ENCODE data around the gene INO80E. TPM values are rescaled to one million over a fixed set of nuclear protein-coding genes. Genes with fewer than 3 reads are reported as not detected.
A peak's percentile ranks its signal among the peaks of the same experiment; 100 is the strongest.

INO80E gene
- total RNA-seq, 1 experiment from 2014 or later: 97.4 TPM

DNA sequence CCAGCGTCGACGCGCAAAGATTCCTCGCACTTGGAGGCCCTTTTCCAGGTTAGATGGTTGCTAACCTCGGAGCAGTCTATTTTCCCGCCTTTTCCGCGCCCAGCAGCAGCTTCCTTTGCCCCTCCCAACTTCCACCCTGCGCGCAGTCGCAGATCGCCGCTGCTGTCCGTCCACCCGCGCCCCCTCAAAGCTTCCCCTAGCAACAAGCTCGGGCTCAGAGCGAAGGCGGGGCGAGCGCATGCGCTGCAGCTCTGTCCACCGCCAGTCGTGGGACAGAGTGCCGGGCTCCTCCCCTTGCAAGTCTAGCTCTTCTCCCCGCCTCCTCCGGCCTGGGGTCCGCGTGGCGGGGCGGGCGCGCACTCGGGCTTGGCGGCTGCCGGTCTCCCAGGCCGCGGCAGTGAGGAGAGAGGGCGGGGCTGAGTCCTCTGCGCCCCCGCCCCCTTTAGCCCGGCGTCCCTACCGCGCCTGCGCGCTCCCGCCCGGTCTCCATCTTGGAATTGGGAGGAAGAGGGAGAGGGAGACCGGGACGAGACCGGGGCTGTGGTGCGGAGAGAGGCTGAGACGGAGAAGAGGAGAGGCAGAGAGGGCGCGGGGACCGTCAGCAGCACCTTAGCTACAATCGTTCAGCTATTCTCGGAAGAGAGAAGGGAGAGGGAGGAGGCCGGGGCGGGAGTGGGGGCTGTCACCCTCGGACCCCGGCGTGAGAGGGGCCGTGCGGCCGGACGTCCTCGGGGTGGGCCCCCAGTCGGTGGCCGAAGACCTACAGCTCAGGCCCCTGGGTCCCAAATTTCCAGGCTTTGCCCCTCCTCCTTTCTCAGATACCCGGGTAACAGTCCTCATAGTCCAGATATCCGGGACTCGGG lies 22.4 kb upstream of the INO80E start, which contains the start of gene TAOK2:
Gene TAOK2, plus strand, starts transcription at position 485 of the 863 bp plus-strand sequence. CDS start 3,905 bp downstream, outside the sequence.
- Histone ChIP-seq H3K4me3 (peak within 1 kb of the TSS; percentile 72), H3K9me3 (peaks cover 6% of the 10 kb centered on the region), H3K36me3 (peaks cover 36% of the 10 kb centered on the region), H3K27me3 (no peaks in the 10 kb centered on the region)
- peak; percentile 100 for DNase-seq

DNA sequence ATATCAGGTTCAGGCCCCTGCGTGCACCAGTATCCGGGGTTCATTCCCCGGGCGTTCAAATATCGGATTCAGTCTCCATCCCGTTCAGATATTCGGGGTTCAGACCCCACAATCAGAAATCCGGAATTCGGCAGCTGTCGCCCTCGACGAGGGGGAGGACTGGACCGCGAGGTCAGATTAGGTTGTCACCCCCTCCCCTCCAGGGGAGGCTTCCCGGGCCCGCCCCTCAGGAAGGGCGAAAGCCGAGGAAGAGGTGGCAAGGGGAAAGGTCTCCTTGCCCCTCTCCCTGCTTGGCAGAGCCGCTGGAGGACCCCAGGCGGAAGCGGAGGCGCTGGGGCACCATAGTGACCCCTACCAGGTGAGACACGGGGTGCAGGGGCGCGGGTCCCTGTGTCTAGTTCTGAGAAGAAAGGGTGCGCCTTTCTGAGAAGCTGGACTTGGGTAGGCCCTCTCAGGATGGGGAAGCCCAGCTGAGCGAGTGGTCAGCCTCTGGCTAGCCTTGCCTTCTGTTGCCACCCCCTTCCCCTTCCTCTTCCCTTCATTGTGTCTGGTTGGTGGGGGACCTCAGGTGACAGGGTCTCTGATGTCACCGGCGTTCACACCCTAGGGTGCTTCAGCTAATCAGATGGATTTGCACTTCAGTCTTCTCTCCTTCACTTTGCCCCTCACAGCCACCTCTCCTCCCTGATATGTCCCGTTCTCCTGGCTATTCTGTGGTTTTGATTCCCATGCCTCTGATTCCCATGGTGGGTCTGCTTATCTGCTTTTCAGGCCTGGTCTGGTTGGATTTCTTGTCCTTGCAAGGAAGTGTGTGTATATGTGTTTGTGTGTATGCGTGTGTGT lies 21.5 kb upstream of the INO80E start:
- H3K9me3 ChIP-seq: peaks cover 6% of the 10 kb centered on the region
- DNase-seq: no peak
- H3K27me3 ChIP-seq: no peaks in the 10 kb centered on the region
- peaks cover 45% of the 10 kb centered on the region for H3K36me3 ChIP-seq
- peak overlapping the region; percentile 72 for H3K4me3 ChIP-seq

DNA sequence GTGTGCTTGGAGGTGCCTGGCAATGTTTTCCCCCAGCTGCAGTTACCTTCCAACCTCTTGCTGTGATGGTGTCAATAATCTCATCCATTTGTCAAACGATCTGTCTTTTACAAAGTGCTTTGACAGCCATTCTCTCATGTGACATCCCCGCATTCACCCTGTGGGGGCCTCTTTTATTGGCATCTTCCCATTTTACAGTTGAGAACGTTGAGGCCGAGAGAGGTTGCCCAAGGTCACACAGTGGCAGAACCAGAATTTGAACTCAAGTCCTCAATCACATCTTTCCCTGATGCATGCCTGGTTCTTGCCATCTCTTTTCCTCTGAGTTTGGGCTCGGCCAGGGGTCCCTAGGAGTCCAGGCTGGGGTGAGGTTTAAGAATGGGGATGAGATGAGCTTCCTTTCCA lies 20.9 kb upstream of the INO80E start:
- peaks cover 51% of the 10 kb centered on the region for H3K36me3 ChIP-seq
- DNase-seq: no peak
- H3K9me3 ChIP-seq: peaks cover 6% of the 10 kb centered on the region
- peak overlapping the region; percentile 72 for H3K4me3 ChIP-seq
- H3K27me3 ChIP-seq: no peaks in the 10 kb centered on the region

DNA sequence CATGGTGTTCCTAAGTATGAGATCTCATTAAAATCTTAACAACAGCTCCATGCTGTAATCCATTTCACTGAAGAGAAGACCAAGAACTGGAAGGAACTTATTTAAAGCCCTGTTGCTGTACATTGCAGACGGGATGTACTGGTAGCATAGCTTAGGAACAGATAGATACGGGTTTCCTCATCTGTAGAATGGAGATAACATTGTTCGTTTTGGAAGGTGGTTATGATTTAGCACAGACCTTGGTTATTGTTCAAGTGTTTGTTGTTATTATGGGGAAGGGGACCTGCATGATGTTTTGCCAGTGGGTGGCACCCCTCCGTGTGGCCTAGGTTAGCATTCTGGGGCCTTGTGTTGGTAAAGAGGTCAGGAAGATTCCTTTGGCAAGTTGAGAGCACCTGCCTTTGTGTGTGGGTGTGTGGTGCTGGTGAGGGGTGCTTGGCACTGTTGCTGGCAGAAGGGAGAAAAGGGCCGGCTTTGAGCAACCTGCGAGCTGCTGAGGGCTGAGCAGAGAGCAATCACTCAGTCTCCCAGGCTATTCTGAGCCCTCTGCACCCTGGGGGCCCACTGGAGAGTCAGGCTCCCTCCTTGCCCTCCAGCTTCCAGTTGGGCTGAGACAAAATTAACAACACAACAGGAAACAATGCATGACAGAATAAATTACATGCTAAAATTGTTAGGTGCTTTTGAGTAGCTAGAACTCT lies 20.1 kb upstream of the INO80E start:
- peaks cover 6% of the 10 kb centered on the region for H3K9me3 ChIP-seq
- H3K27me3 ChIP-seq: no peaks in the 10 kb centered on the region
- DNase-seq: no peak
- peaks cover 60% of the 10 kb centered on the region for H3K36me3 ChIP-seq
- H3K4me3 ChIP-seq: peak overlapping the region; percentile 72

DNA sequence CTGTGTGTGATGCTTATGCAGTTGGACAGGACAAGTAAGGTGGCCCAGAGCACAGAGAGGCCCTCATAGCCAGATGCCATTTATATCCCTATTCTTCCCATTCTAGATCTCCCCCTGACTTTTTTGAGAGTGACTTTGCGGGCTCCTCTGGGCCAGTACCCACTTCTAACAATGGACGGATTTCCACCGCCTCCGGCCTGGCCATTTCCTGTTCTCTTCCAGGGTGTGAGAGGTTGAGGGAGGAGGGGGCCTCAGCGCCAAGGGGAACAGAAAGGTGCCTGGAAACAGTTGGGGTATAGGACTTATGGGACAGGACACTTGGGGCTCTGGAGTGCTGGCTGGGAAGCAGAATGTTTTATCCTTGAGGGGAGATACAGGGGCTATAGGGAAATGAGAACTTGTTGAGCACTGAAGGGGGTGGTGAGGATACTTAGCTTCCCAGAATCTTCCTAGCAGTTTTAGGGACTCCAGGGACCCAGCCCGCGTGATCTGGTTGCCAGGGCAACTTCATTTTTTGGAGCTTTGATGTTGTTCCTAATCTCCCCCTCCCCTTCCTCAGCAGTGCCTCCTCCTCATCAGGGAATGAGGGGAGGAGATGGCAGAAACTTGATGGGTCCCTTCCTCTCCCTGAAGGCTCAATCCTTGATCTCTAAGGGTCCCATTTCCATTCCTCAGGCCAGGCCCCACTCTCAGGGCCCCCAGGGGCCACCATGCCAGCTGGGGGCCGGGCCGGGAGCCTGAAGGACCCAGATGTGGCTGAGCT lies 18.8 kb upstream of the INO80E start:
- H3K27me3 ChIP-seq: no peaks in the 10 kb centered on the region
- H3K9me3 ChIP-seq: peaks cover 6% of the 10 kb centered on the region
- no peak overlapping the region for H3K4me3 ChIP-seq
- peaks cover 67% of the 10 kb centered on the region for H3K36me3 ChIP-seq
- no peak for DNase-seq

DNA sequence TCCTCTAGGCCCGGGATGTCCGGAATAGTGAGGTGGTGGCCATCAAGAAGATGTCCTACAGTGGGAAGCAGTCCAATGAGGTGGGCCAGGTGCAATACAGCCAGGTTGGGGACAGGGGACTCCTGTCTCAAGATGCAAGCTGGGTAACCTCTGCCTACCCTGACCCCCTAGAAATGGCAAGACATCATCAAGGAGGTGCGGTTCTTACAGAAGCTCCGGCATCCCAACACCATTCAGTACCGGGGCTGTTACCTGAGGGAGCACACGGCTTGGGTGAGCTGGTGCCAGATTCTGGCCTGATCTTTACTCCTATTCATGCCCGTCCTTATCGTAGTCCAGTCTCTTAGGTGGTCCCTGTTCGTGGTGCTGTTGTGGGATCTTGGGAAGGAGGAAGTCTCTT lies 18.0 kb upstream of the INO80E start:
- Histone ChIP-seq H3K9me3 (peaks cover 2% of the 10 kb centered on the region), H3K36me3 (peaks cover 67% of the 10 kb centered on the region), H3K4me3 (no peak overlapping the region), H3K27me3 (no peaks in the 10 kb centered on the region)
- no peak for DNase-seq

DNA sequence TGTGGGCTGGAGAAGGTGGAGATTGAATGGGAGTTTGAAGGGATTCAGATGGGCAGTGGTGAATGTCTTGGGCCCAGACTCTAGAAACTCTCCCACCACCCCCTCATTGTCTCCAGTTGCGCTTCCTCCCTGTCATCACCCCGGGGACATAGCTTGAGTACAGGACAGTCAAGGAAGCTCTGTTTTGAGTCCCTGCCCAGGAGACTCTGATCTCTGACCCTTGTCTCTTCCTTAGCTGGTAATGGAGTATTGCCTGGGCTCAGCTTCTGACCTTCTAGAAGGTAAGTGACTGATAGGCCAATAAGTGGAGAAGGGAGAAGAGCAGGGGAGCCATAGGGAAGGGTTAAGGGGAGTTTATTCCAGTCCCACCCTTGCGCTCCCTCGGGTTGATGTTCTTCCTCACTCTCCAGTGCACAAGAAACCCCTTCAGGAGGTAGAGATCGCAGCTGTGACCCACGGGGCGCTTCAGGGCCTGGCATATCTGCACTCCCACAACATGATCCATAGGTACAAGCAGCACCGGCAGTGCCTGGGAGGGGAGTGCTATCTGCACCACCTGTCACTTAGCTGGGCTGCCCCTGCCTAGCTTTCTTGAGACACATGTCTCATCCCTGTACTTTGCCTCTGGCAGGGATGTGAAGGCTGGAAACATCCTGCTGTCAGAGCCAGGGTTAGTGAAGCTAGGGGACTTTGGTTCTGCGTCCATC lies 17.3 kb upstream of the INO80E start:
- no peak for DNase-seq
- Histone ChIP-seq H3K9me3 (no peaks in the 10 kb centered on the region), H3K27me3 (no peaks in the 10 kb centered on the region), H3K4me3 (no peak overlapping the region), H3K36me3 (peaks cover 71% of the 10 kb centered on the region)

DNA sequence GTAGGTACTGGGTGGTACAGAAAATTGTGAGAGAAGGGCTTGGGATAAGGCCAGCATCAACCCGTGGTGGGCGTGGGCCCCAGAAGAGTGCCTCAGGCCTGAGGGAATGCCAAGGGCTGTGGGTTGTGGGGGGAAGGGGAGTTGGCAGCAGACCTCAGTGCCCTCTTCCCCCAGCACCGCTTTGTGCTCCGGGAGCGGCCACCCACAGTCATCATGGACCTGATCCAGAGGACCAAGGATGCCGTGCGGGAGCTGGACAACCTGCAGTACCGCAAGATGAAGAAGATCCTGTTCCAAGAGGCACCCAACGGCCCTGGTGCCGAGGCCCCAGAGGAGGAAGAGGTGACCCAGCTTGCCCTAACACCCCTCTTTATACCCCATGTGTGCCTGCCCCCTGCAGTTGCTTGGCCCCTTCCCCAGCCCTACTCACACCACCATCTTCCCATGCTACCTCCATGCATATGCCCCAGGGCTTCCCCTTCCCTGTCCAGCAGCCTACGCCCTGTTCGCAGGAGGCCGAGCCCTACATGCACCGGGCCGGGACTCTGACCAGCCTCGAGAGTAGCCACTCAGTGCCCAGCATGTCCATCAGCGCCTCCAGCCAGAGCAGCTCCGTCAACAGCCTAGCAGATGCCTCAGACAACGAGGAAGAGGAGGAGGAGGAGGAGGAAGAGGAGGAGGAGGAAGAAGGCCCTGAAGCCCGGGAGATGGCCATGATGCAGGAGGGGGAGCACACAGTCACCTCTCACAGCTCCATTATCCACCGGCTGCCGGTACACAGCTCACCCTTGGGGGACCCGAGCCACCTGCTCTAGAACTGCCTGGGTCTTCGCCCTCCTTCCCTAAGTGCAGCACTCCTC lies 13.3 kb upstream of the INO80E start:
- Histone ChIP-seq H3K4me3 (no peak overlapping the region), H3K9me3 (no peaks in the 10 kb centered on the region), H3K36me3 (peaks cover 93% of the 10 kb centered on the region), H3K27me3 (no peaks in the 10 kb centered on the region)
- DNase-seq: no peak

DNA sequence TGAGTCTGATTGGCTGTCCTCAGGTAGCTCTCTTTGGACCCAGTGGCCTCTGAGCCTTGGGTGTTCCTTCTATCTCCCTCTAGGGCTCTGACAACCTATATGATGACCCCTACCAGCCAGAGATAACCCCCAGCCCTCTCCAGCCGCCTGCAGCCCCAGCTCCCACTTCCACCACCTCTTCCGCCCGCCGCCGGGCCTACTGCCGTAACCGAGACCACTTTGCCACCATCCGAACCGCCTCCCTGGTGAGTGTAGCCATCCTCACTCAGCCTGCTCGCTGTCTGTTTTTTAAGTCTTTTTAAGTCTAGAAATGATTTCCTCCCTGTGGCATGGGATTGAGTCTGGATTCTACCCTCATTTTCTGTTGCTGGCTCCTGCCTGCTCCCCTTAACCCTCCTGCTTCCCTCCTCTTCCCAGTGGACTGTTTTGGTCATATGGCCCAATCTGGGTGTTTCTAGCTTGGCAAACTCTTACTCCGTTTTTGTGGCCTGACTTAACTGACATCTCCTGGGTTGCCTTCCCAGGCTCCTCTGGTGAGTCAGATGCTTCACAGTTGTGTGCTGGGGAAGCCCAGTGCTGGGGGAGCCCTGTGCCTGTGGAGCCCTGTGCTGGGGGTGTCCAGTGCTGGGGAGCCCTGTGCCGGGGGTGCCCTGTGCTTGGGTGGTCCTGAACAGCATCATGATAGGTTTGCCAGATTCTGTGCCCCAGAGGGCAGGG lies 12.5 kb upstream of the INO80E start:
- Histone ChIP-seq H3K4me3 (no peak overlapping the region), H3K36me3 (peaks cover 92% of the 10 kb centered on the region), H3K9me3 (no peaks in the 10 kb centered on the region), H3K27me3 (no peaks in the 10 kb centered on the region)
- no peak for DNase-seq

DNA sequence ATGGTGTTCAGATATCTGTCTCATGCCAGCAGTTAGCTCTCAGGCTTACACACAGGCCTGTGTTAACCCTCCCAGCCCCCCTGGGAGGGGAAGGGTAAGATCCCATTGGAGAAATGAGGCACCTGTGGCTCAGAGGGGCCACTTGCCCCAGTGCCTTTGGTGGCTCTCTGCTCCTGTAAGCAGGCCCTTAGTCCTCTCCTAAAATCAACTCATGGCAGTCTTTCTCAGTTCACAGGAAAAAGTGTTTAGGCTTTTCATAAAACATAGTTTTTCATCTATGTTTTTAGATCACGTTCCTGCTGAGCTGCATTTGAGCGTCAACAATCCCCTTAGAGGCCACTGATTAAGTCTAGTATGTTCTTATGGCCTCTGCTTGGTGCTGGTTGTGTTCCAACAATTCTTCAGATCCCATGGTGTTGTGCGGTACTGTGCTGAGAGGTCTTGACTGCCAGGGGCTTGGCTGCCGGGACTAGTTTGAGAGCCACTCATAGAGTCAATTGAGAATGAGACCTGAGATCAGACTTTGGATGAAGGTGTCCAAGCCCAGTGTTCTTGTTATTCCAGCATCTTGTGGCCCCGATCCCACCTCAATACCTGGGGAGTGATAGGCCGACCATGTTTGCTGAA lies 11.8 kb upstream of the INO80E start:
- DNase-seq: no peak
- no peaks in the 10 kb centered on the region for H3K9me3 ChIP-seq
- H3K27me3 ChIP-seq: no peaks in the 10 kb centered on the region
- H3K36me3 ChIP-seq: peaks cover 90% of the 10 kb centered on the region
- no peak overlapping the region for H3K4me3 ChIP-seq

DNA sequence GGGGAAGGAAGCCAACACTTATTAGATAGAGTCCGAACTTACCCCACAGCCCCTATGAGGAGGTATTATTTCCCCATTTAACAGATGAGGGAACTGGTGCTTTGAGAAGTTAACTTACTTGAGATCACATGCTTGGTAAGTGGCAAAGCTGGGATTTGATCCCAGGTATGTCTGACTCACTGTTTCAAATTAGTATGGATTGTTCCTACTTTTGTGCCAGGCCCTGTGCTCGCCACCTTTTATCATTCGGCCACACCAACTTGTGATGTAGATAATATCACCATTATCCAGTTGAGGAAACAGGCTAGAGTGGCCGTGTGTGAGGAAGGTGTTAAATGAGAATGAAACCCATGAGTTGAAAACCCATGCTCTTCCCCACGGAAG lies 11.3 kb upstream of the INO80E start:
- DNase-seq: no peak
- Histone ChIP-seq H3K9me3 (no peaks in the 10 kb centered on the region), H3K36me3 (peaks cover 86% of the 10 kb centered on the region), H3K4me3 (no peak overlapping the region), H3K27me3 (no peaks in the 10 kb centered on the region)

DNA sequence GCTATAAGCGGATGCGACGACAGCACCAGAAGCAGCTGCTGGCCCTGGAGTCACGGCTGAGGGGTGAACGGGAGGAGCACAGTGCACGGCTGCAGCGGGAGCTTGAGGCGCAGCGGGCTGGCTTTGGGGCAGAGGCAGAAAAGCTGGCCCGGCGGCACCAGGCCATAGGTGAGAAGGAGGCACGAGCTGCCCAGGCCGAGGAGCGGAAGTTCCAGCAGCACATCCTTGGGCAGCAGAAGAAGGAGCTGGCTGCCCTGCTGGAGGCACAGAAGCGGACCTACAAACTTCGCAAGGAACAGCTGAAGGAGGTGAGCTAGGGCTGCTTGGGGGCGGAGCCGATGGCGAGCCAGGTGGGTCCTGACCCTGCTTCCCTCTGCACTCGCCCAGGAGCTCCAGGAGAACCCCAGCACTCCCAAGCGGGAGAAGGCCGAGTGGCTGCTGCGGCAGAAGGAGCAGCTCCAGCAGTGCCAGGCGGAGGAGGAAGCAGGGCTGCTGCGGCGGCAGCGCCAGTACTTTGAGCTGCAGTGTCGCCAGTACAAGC lies 10.7 kb upstream of the INO80E start:
- no peaks in the 10 kb centered on the region for H3K27me3 ChIP-seq
- no peak overlapping the region for H3K4me3 ChIP-seq
- H3K36me3 ChIP-seq: peaks cover 86% of the 10 kb centered on the region
- no peaks in the 10 kb centered on the region for H3K9me3 ChIP-seq
- DNase-seq: no peak

DNA sequence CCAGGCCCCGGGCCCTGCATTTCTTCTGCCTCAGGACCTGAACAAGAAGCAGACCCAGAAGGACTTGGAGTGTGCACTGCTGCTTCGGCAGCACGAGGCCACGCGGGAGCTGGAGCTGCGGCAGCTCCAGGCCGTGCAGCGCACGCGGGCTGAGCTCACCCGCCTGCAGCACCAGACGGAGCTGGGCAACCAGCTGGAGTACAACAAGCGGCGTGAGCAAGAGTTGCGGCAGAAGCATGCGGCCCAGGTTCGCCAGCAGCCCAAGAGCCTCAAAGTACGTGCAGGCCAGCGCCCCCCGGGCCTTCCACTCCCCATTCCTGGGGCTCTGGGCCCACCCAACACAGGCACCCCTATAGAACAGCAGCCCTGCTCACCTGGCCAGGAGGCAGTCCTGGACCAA lies 9.8 kb upstream of the INO80E start:
- no peak for DNase-seq
- Histone ChIP-seq H3K36me3 (peaks cover 81% of the 10 kb centered on the region), H3K9me3 (no peaks in the 10 kb centered on the region), H3K4me3 (no peak overlapping the region), H3K27me3 (no peaks in the 10 kb centered on the region)

DNA sequence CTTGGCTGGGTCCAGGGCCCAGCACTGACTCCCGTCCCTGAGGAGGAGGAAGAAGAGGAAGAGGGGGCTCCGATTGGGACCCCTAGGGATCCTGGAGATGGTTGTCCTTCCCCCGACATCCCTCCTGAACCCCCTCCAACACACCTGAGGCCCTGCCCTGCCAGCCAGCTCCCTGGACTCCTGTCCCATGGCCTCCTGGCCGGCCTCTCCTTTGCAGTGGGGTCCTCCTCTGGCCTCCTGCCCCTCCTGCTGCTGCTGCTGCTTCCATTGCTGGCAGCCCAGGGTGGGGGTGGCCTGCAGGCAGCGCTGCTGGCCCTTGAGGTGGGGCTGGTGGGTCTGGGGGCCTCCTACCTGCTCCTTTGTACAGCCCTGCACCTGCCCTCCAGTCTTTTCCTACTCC lies 9.1 kb upstream of the INO80E start:
- Histone ChIP-seq H3K4me3 (no peak overlapping the region), H3K9me3 (no peaks in the 10 kb centered on the region), H3K36me3 (peaks cover 79% of the 10 kb centered on the region), H3K27me3 (no peaks in the 10 kb centered on the region)
- DNase-seq: no peak
